ENCODE results near the gene CALN1. TPM values are rescaled to one million over a fixed set of nuclear protein-coding genes. Genes with fewer than 3 reads are reported as not detected.

CALN1 gene
- total RNA-seq, 1 donor from 2014 or later: not detected

- Mint-ChIP-seq H3K27me3 (ENCODE audit: unreplicated experiment) (peaks cover 10% of the 10 kb centered on the region), H3K4me1 (ENCODE audit: unreplicated experiment) (no peaks in the 10 kb centered on the region), H3K27ac (ENCODE audit: unreplicated experiment) (no peak overlapping the region), H3K36me3 (ENCODE audit: unreplicated experiment) (no peaks in the 10 kb centered on the region), H3K4me3 (ENCODE audit: unreplicated experiment) (no peak overlapping the region), H3K9me3 (ENCODE audit: unreplicated experiment) (peaks cover 13% of the 10 kb centered on the region)
- TF ChIP-seq CTCF (IDR thresholded peaks at IDR 0.05): no peak
- DNase-seq (ENCODE audit: extremely low spot score, unreplicated experiment): no peak
Measured at GRCh38 chr7:71753236-71753635, 658.9 kb downstream of the CALN1 start.

GRCh38 chr7:71752171-71752935, 659.8 kb downstream of the CALN1 start:
- Mint-ChIP-seq H3K9me3 (ENCODE audit: unreplicated experiment) (peaks cover 10% of the 10 kb centered on the region), H3K4me1 (ENCODE audit: unreplicated experiment) (no peaks in the 10 kb centered on the region), H3K27me3 (ENCODE audit: unreplicated experiment) (peaks cover 10% of the 10 kb centered on the region), H3K36me3 (ENCODE audit: unreplicated experiment) (no peaks in the 10 kb centered on the region), H3K4me3 (ENCODE audit: unreplicated experiment) (no peak overlapping the region), H3K27ac (ENCODE audit: unreplicated experiment) (no peak overlapping the region)
- peak; percentile 86 for DNase-seq (ENCODE audit: extremely low spot score, unreplicated experiment)
- peak; percentile 75 for TF ChIP-seq CTCF (IDR thresholded peaks at IDR 0.05)

GRCh38 chr7:71750290-71750689, 661.8 kb downstream of the CALN1 start:
- H3K4me3 Mint-ChIP-seq (ENCODE audit: unreplicated experiment): no peak overlapping the region
- H3K27me3 Mint-ChIP-seq (ENCODE audit: unreplicated experiment): peaks cover 10% of the 10 kb centered on the region
- no peaks in the 10 kb centered on the region for H3K36me3 Mint-ChIP-seq (ENCODE audit: unreplicated experiment)
- H3K4me1 Mint-ChIP-seq (ENCODE audit: unreplicated experiment): no peaks in the 10 kb centered on the region
- DNase-seq (ENCODE audit: extremely low spot score, unreplicated experiment): no peak
- no peak for TF ChIP-seq CTCF (IDR thresholded peaks at IDR 0.05)
- no peak overlapping the region for H3K27ac Mint-ChIP-seq (ENCODE audit: unreplicated experiment)
- peaks cover 8% of the 10 kb centered on the region for H3K9me3 Mint-ChIP-seq (ENCODE audit: unreplicated experiment)

- no peak overlapping the region for H3K27ac Mint-ChIP-seq (ENCODE audit: unreplicated experiment)
- no peak for DNase-seq (ENCODE audit: extremely low spot score, unreplicated experiment)
- no peaks in the 10 kb centered on the region for H3K4me1 Mint-ChIP-seq (ENCODE audit: unreplicated experiment)
- TF ChIP-seq CTCF (IDR thresholded peaks at IDR 0.05): no peak
- H3K27me3 Mint-ChIP-seq (ENCODE audit: unreplicated experiment): no peaks in the 10 kb centered on the region
- no peaks in the 10 kb centered on the region for H3K36me3 Mint-ChIP-seq (ENCODE audit: unreplicated experiment)
- no peak overlapping the region for H3K4me3 Mint-ChIP-seq (ENCODE audit: unreplicated experiment)
- peaks cover 8% of the 10 kb centered on the region for H3K9me3 Mint-ChIP-seq (ENCODE audit: unreplicated experiment)
Measured at GRCh38 chr7:71746006-71746405, 666.1 kb downstream of the CALN1 start.

- peak; percentile 7 for DNase-seq (ENCODE audit: extremely low spot score, unreplicated experiment)
- no peaks in the 10 kb centered on the region for H3K36me3 Mint-ChIP-seq (ENCODE audit: unreplicated experiment)
Measured at GRCh38 chr7:71740174-71740560, 672.0 kb downstream of the CALN1 start.

More at GRCh38 chr7:71740174-71740560, 672.0 kb downstream of the CALN1 start:
- H3K27me3 Mint-ChIP-seq (ENCODE audit: unreplicated experiment): no peaks in the 10 kb centered on the region
- no peaks in the 10 kb centered on the region for H3K9me3 Mint-ChIP-seq (ENCODE audit: unreplicated experiment)
- no peak overlapping the region for H3K27ac Mint-ChIP-seq (ENCODE audit: unreplicated experiment)
- H3K4me3 Mint-ChIP-seq (ENCODE audit: unreplicated experiment): no peak overlapping the region
- TF ChIP-seq CTCF (IDR thresholded peaks at IDR 0.05): no peak
- no peaks in the 10 kb centered on the region for H3K4me1 Mint-ChIP-seq (ENCODE audit: unreplicated experiment)

Data from osteocyte (in vitro differentiated cells).